ENCODE results near the gene STK32B.

DNA sequence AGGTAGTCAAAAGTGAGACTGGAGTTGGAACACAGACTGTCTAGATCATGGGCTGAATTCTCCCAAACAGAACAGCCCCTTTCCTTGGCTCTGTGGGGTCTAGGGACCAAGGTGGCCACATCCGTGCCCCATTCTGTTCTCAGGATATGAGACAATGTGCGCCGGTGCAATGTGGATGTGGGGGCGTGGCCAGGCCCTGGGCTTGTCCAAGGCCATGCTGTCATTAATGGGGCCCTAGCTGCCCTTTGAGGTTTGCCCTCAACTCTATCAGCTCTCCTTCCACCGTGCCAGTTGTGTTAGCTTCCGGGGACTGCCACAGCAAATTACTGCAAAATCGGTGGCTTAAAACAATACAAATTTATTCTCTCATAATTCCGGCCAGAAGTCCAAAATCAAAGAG, 344.5 kb downstream of the STK32B start:
- TF ChIP-seq CTCF (IDR thresholded peaks at IDR 0.05) = no peak
- TF ChIP-seq, protein P1, sequence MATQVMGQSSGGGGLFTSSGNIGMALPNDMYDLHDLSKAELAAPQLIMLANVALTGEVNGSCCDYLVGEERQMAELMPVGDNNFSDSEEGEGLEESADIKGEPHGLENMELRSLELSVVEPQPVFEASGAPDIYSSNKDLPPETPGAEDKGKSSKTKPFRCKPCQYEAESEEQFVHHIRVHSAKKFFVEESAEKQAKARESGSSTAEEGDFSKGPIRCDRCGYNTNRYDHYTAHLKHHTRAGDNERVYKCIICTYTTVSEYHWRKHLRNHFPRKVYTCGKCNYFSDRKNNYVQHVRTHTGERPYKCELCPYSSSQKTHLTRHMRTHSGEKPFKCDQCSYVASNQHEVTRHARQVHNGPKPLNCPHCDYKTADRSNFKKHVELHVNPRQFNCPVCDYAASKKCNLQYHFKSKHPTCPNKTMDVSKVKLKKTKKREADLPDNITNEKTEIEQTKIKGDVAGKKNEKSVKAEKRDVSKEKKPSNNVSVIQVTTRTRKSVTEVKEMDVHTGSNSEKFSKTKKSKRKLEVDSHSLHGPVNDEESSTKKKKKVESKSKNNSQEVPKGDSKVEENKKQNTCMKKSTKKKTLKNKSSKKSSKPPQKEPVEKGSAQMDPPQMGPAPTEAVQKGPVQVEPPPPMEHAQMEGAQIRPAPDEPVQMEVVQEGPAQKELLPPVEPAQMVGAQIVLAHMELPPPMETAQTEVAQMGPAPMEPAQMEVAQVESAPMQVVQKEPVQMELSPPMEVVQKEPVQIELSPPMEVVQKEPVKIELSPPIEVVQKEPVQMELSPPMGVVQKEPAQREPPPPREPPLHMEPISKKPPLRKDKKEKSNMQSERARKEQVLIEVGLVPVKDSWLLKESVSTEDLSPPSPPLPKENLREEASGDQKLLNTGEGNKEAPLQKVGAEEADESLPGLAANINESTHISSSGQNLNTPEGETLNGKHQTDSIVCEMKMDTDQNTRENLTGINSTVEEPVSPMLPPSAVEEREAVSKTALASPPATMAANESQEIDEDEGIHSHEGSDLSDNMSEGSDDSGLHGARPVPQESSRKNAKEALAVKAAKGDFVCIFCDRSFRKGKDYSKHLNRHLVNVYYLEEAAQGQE (IDR thresholded peaks at IDR 0.05; ENCODE audit: insufficient read depth in 1 of 2, low read depth in 2 of 2, low read length in 1 of 2) = no peak

Data from Panc1 (cell line).